Neural cell (in vitro differentiated cells): ENCODE data around the gene OLIG1. TPM values are rescaled to one million over a fixed set of nuclear protein-coding genes. Genes with fewer than 3 reads are reported as not detected.

Experiments
- H2AFZ ChIP-seq: fragments of 200-600, 300-800 bp; sonication (generic), shearing (Covaris generic); 2 replicates; pipeline ENCODE4 v1.6.0; 2014; ENCODE audit warnings: low read depth, mild to moderate bottlenecking, antibody characterized with exemption, low read length, moderate library complexity
- H3F3A ChIP-seq: fragments of 200-600 bp; shearing (Covaris generic); 2 replicates; pipeline ENCODE4 v1.6.1; 2016; ENCODE audit warnings: mild to moderate bottlenecking, moderate library complexity, mixed read lengths, antibody characterized with exemption, low read length; ENCODE audit not compliant: insufficient read depth, poor library complexity, severe bottlenecking
- H3K27ac ChIP-seq: fragments of 200-600, 300-800 bp; sonication (generic), shearing (Covaris generic); 2 replicates; pipeline ENCODE4 v1.5.1; 2014; ENCODE audit warnings: mild to moderate bottlenecking, low read length, moderate library complexity
- H3K27me3 ChIP-seq: fragments of 300-800, 200-600 bp; sonication (generic), shearing (Covaris generic); 2 replicates; pipeline ENCODE4 v1.6.0; 2014; ENCODE audit warnings: mild to moderate bottlenecking, low read depth, low read length, moderate library complexity; ENCODE audit not compliant: insufficient read depth
- H3K36me3 ChIP-seq: fragments of 300-800, 200-600 bp; sonication (generic), shearing (Covaris generic); 2 replicates; pipeline ENCODE4 v1.5.1; 2014; ENCODE audit warnings: mild to moderate bottlenecking, antibody characterized with exemption, low read length, moderate library complexity; ENCODE audit not compliant: insufficient read depth
- H3K4me2 ChIP-seq: fragments of 300-800, 200-600 bp; sonication (generic), shearing (Covaris generic); 2 replicates; pipeline ENCODE4 v1.6.0; 2014; ENCODE audit warnings: mild to moderate bottlenecking, low read length
- H3K4me3 ChIP-seq: fragments of 300-800, 200-600 bp; sonication (generic), shearing (Covaris generic); 2 replicates; pipeline ENCODE4 v1.5.1; 2014; ENCODE audit warnings: mild to moderate bottlenecking, low read length, moderate library complexity
- H3K79me2 ChIP-seq: fragments of 200-600 bp; shearing (Covaris generic); replicated peaks from 2 replicates; pipeline ENCODE4 v1.6.0; 2014; ENCODE audit warnings: mild to moderate bottlenecking, low read length, moderate library complexity; ENCODE audit not compliant: insufficient read depth
- H3K9ac ChIP-seq: fragments of 300-800, 200-600 bp; sonication (generic), shearing (Covaris generic); 2 replicates; pipeline ENCODE4 v1.6.1; 2016; ENCODE audit warnings: mild to moderate bottlenecking, low read length, mixed read lengths
- H3K9me2 ChIP-seq: fragments of 200-600 bp; shearing (Covaris generic); 2 replicates; pipeline ENCODE4 v1.6.1; 2016; ENCODE audit warnings: mild to moderate bottlenecking, low read length, mixed read lengths; ENCODE audit not compliant: insufficient read depth
- H3K9me3 ChIP-seq: fragments of 200-600, 300-800 bp; sonication (generic), shearing (Covaris generic); 2 replicates; pipeline ENCODE4 v1.6.1; 2016; ENCODE audit warnings: mild to moderate bottlenecking, mixed run types, low read length, moderate library complexity, mixed read lengths
- H4K20me1 ChIP-seq: fragments of 200-600 bp; shearing (Covaris generic); 2 replicates; pipeline ENCODE4 v1.6.1; 2016; ENCODE audit warnings: mild to moderate bottlenecking, mixed run types; ENCODE audit not compliant: insufficient read depth
- CTCF ChIP-seq: fragments of 450-650 bp; IDR thresholded peaks from 2 replicates; pipeline ENCODE4 v1.5.1; 2014; ENCODE audit warnings: antibody characterized with exemption, mild to moderate bottlenecking, moderate library complexity; ENCODE audit not compliant: poor library complexity, severe bottlenecking
- EP300 ChIP-seq: fragments of 450-650 bp; conservative IDR thresholded peaks from 2 replicates; pipeline ENCODE4 v1.6.1; 2014; ENCODE audit warnings: antibody characterized with exemption, mild to moderate bottlenecking, moderate library complexity; ENCODE audit not compliant: poor library complexity, severe bottlenecking
- EZH2 ChIP-seq: fragments of 200-600, 300-800 bp; shearing (Covaris generic), sonication (generic); IDR thresholded peaks from 2 replicates; pipeline ENCODE4 v1.6.1; 2014; ENCODE audit warnings: antibody characterized with exemption, low read length, borderline replicate concordance, mild to moderate bottlenecking; ENCODE audit not compliant: insufficient read depth, poor library complexity, severe bottlenecking
- MXI1 ChIP-seq: fragments of 450-650 bp; conservative IDR thresholded peaks from 2 replicates; pipeline ENCODE4 v1.6.1; 2014; ENCODE audit warnings: antibody characterized with exemption, mild to moderate bottlenecking; ENCODE audit not compliant: poor library complexity, severe bottlenecking
- POLR2AphosphoS5 ChIP-seq: IDR thresholded peaks from 2 replicates; pipeline ENCODE4 v1.6.1; 2012
- RAD21 ChIP-seq: fragments of 450-650 bp; conservative IDR thresholded peaks from 2 replicates; pipeline ENCODE4 v1.6.1; 2014; ENCODE audit warnings: antibody characterized with exemption, mild to moderate bottlenecking, moderate library complexity
- REST ChIP-seq: IDR thresholded peaks from 2 replicates; pipeline ENCODE4 v1.6.1; 2012; ENCODE audit warnings: borderline replicate concordance
- SMC3 ChIP-seq: fragments of 450-650 bp; conservative IDR thresholded peaks from 2 replicates; pipeline ENCODE4 v1.6.1; 2014; ENCODE audit warnings: antibody characterized with exemption, mild to moderate bottlenecking, moderate library complexity; ENCODE audit not compliant: poor library complexity
- TAF1 ChIP-seq: IDR thresholded peaks from 2 replicates; pipeline ENCODE4 v1.6.1; 2012; ENCODE audit warnings: low read depth
- polyA plus RNA-seq: library from polyadenylated mRNA; depleted of rRNA; stranded (reverse); fragments of >200 nt; gene quantifications from 2 replicates; pipeline ENCODE4 v1.2.3, GENCODE V29; 2014

OLIG1 gene
- polyA plus RNA-seq, 1 donor from 2014 or later: 1.4 TPM

GRCh38 chr21:33088384-33088783, 18.4 kb downstream of the OLIG1 start:
- TF ChIP-seq EZH2 (no peak), TAF1 (no peak), RAD21 (no peak), REST (no peak), EP300 (no peak), SMC3 (no peak), POLR2AphosphoS5 (no peak), CTCF (no peak), MXI1 (no peak)
- Histone ChIP-seq H4K20me1 (no peaks in the 10 kb centered on the region), H3K27ac (no peak overlapping the region), H3K4me3 (no peak overlapping the region), H3K36me3 (no peaks in the 10 kb centered on the region), H3K4me2 (no peak overlapping the region), H3K9me3 (no peaks in the 10 kb centered on the region), H2AFZ (no peak overlapping the region), H3K9ac (no peak overlapping the region), H3F3A (no peaks in the 10 kb centered on the region), H3K79me2 (no peaks in the 10 kb centered on the region), H3K27me3 (no peaks in the 10 kb centered on the region), H3K9me2 (no peaks in the 10 kb centered on the region)

- H3K4me3 ChIP-seq: no peak overlapping the region
- no peak overlapping the region for H3K9ac ChIP-seq
- TF ChIP-seq TAF1 (no peak), RAD21 (no peak), EZH2 (no peak), REST (no peak), SMC3 (no peak), MXI1 (no peak), POLR2AphosphoS5 (no peak)
- no peaks in the 10 kb centered on the region for H3K27me3 ChIP-seq
- no peaks in the 10 kb centered on the region for H3K36me3 ChIP-seq
- H3K9me3 ChIP-seq: no peaks in the 10 kb centered on the region
- H2AFZ ChIP-seq: no peak overlapping the region
- H3K4me2 ChIP-seq: no peak overlapping the region
- no peaks in the 10 kb centered on the region for H3K9me2 ChIP-seq
- no peaks in the 10 kb centered on the region for H3K79me2 ChIP-seq
- H3K27ac ChIP-seq: no peak overlapping the region
- no peaks in the 10 kb centered on the region for H3F3A ChIP-seq
- no peaks in the 10 kb centered on the region for H4K20me1 ChIP-seq
Measured at GRCh38 chr21:33089395-33090119, 19.6 kb downstream of the OLIG1 start.
